GM12878 (cell line): ENCODE measurements around the gene CD96. TPM values are rescaled to one million over a fixed set of nuclear protein-coding genes. Genes with fewer than 3 reads are reported as not detected.

Experiments
- ATAC-seq: fragments of 200-7000 bp; cut with Tn5 transposase; 3 replicates; pipeline ENCODE4 v1.9.1; 2020; ENCODE audit warnings: mild to moderate bottlenecking, moderate library complexity
- BruUV-seq: library from RNA; stranded (reverse); fragments of 400-500 nt; replicated peaks from 2 replicates; lab custom pipeline; 2021; lab: Mats Ljungman, UMichigan
- CTCF ChIA-PET: fragments of 300-600 bp; sonication (Branson Sonifier 250); formaldehyde crosslinking; extraction: SDS; loops from one replicate; lab custom pipeline; 2021; ENCODE audit warnings: inconsistent platforms; lab: Yijun Ruan, JAX
- POLR2A ChIA-PET: fragments of 350-600 bp; formaldehyde crosslinking; extraction: SDS; loops from one replicate; lab custom pipeline; 2021; ENCODE audit warnings: inconsistent platforms; lab: Charles Lee
- RAD21 ChIA-PET: fragments of 300-600 bp; sonication (Branson Sonifier 250); formaldehyde crosslinking; loops from one replicate; lab custom pipeline; 2023; ENCODE audit warnings: antibody characterized with exemption; ENCODE audit not compliant: unreplicated experiment; lab: Charles Lee
- SMC1A ChIA-PET: fragments of 300-600 bp; sonication (Branson Sonifier 250); formaldehyde crosslinking; loops from one replicate; lab custom pipeline; 2023; ENCODE audit not compliant: unreplicated experiment, uncharacterized antibody; lab: Charles Lee
- DNase-seq: peaks from one replicate; pipeline ENCODE4 v3.0.0-alpha.2; 2011; ENCODE audit warnings: low read depth, low spot score
- FAIRE-seq: peaks from 3 replicates; lab custom pipeline; 2011; peaks lifted over from hg19 to GRCh38; lab: Jason Lieb, UNC
- H2AFZ ChIP-seq: 2 replicates; pipeline ENCODE4 v1.6.0; 2011; ENCODE audit warnings: low read depth, low read length, control low read depth; ENCODE audit not compliant: control insufficient read depth
- H3K27ac ChIP-seq: 2 replicates; pipeline ENCODE4 v1.5.1; 2011; ENCODE audit warnings: control low read depth; ENCODE audit not compliant: control insufficient read depth, insufficient read depth
- H3K27me3 ChIP-seq, 2 experiments: replicated peaks in 1 of 2; 2 replicates each; pipeline versions ENCODE4 v1.6.0 to v1.6.1; 2011; ENCODE audit warnings: low read length in 1 of 2; ENCODE audit not compliant: control insufficient read depth in 2 of 2, insufficient read depth in 2 of 2
- H3K36me3 ChIP-seq, 2 experiments: 2 replicates each; pipeline ENCODE4 v1.5.1; 2011; ENCODE audit warnings: low read length in 1 of 2; ENCODE audit not compliant: control insufficient read depth in 2 of 2, insufficient read depth in 2 of 2
- H3K4me1 ChIP-seq: 2 replicates; pipeline ENCODE4 v1.6.1; 2011; ENCODE audit warnings: mild to moderate bottlenecking, low read length, moderate library complexity, mixed read lengths; ENCODE audit not compliant: control insufficient read depth, insufficient read depth
- H3K4me2 ChIP-seq: 2 replicates; pipeline ENCODE4 v1.6.0; 2011; ENCODE audit warnings: control low read depth; ENCODE audit not compliant: control insufficient read depth, insufficient read depth
- H3K4me3 ChIP-seq: fragments of 200-600 bp; sonication (generic); 2 replicates; pipeline ENCODE4 v1.5.1; 2016
- H3K79me2 ChIP-seq: 2 replicates; pipeline ENCODE4 v1.6.0; 2011; ENCODE audit warnings: low read length; ENCODE audit not compliant: control insufficient read depth, insufficient read depth
- H3K9ac ChIP-seq: 2 replicates; pipeline ENCODE4 v1.8.0; 2011; ENCODE audit warnings: low read length, control low read depth, mixed read lengths; ENCODE audit not compliant: control insufficient read depth, insufficient read depth
- H3K9me3 ChIP-seq: replicated peaks from 3 replicates; pipeline ENCODE4 v1.5.1; 2011; ENCODE audit warnings: mild to moderate bottlenecking, low read length; ENCODE audit not compliant: control insufficient read depth, insufficient read depth
- H4K20me1 ChIP-seq: 2 replicates; pipeline ENCODE4 v1.6.0; 2011; ENCODE audit not compliant: control insufficient read depth, insufficient read depth
- BMI1 ChIP-seq: fragments of 450-650 bp; IDR thresholded peaks from 2 replicates; pipeline ENCODE4 v1.6.1; 2016; ENCODE audit warnings: mild to moderate bottlenecking, moderate library complexity, borderline replicate concordance
- CHD2 ChIP-seq: IDR thresholded peaks from 2 replicates; pipeline ENCODE4 v1.6.1; 2011; ENCODE audit warnings: low read depth, low read length, improper control_type of control experiment, borderline replicate concordance
- CREM ChIP-seq: IDR thresholded peaks from 2 replicates; pipeline ENCODE4 v1.6.1; 2014; ENCODE audit warnings: antibody characterized with exemption, low read depth
- EGR1 ChIP-seq, 2 experiments: IDR thresholded peaks; 1 replicate in 1 of 2; 2 replicates in 1 of 2; pipeline ENCODE4 v1.6.1; 2011 to 2012; ENCODE audit warnings: low read depth in 2 of 2, low read length in 2 of 2, borderline replicate concordance in 1 of 2, mild to moderate bottlenecking in 1 of 2, moderate library complexity in 1 of 2
- EP300 ChIP-seq, 2 experiments: fragments of 150-350 bp in 1 of 2; IDR thresholded peaks; 2 replicates each; pipeline ENCODE4 v1.6.1; 2011 to 2012; ENCODE audit warnings: low read depth in 2 of 2, low read length in 2 of 2, borderline replicate concordance in 1 of 2, improper control_type of control experiment in 1 of 2, inconsistent platforms in 1 of 2; ENCODE audit not compliant: control insufficient read depth in 1 of 2
- ESRRA ChIP-seq: IDR thresholded peaks from 2 replicates; pipeline ENCODE4 v1.6.1; 2012; ENCODE audit warnings: mild to moderate bottlenecking, low read length, improper control_type of control experiment
- IKZF1 ChIP-seq: fragments of 450-650 bp; conservative IDR thresholded peaks from 2 replicates; pipeline ENCODE4 v1.6.1; 2017; ENCODE audit warnings: antibody characterized with exemption, mild to moderate bottlenecking
- NFXL1 ChIP-seq: fragments of 450-650 bp; IDR thresholded peaks from 2 replicates; pipeline ENCODE4 v1.6.1; 2017; ENCODE audit warnings: antibody characterized with exemption, mild to moderate bottlenecking, borderline replicate concordance
- NR2C2 ChIP-seq: IDR thresholded peaks from 2 replicates; pipeline ENCODE4 v1.6.1; 2011; ENCODE audit warnings: borderline replicate concordance, low read depth; ENCODE audit not compliant: control insufficient read depth, insufficient read length
- NR2F1 ChIP-seq: fragments of 450-650 bp; conservative IDR thresholded peaks from 2 replicates; pipeline ENCODE4 v1.6.1; 2017; ENCODE audit warnings: mild to moderate bottlenecking
- RUNX3 ChIP-seq: IDR thresholded peaks from 2 replicates; pipeline ENCODE4 v1.6.1; 2012; ENCODE audit warnings: low read length, inconsistent platforms
- SIN3A ChIP-seq: IDR thresholded peaks from 2 replicates; pipeline ENCODE4 v1.6.1; 2012; ENCODE audit warnings: low read depth, low read length, improper control_type of control experiment
- SMAD5 ChIP-seq: IDR thresholded peaks from 2 replicates; pipeline ENCODE4 v1.6.1; 2016; ENCODE audit warnings: antibody characterized with exemption, low read depth
- TCF12 ChIP-seq: IDR thresholded peaks from 2 replicates; pipeline ENCODE4 v1.6.1; 2011; ENCODE audit warnings: low read depth, mild to moderate bottlenecking, low read length
- ZNF207 ChIP-seq: fragments of 450-650 bp; IDR thresholded peaks from 2 replicates; pipeline ENCODE4 v1.6.1; 2014; ENCODE audit warnings: antibody characterized with exemption, mild to moderate bottlenecking, borderline replicate concordance
- ZNF274 ChIP-seq: IDR thresholded peaks from one replicate; pipeline ENCODE4 v1.8.0; 2011; ENCODE audit not compliant: insufficient read length, insufficient read depth
- WGBS: methylation state at CpG from one replicate; pipeline ENCODE4 v1.1.6; 2016; ENCODE audit warnings: low lambda C conversion rate; ENCODE audit not compliant: insufficient replicate concordance, insufficient coverage; ENCODE audit errors: missing lambda C conversion rate; 5-methylcytosine and 5-hydroxymethylcytosine counted together
- in situ Hi-C: fragments of 300-500 bp; cut with MboI; formaldehyde crosslinking; loops from 9 replicates; pipeline ENCODE4 v1.14.3; 2018; ENCODE audit warnings: mixed read lengths
- intact Hi-C: fragments of 100-400 bp; cut with micrococcal nuclease; formaldehyde crosslinking; loops from one replicate; pipeline ENCODE4 v1.14.2; 2022; ENCODE audit not compliant: unreplicated experiment
- polyA plus RNA-seq, 11 experiments: library from polyadenylated mRNA; depleted of rRNA in 4 of 11; unstranded in 6 of 11; stranded (reverse) in 5 of 11; fragments of >200 nt; fragmentation: Nextera tagmentation in 4 of 11; fragmentation: Illumina TruSeq in 1 of 11; extraction: Ambion mirVana in 4 of 11; extraction: Trizol in 1 of 11; gene quantifications; 1 replicate in 1 of 11; 2 replicates in 10 of 11; pipeline versions ENCODE4 v1.2.1 to v1.2.3, GENCODE V29; 2011 to 2016; ENCODE audit warnings: inconsistent platforms in 2 of 11, missing spikeins in 2 of 11, low read depth in 1 of 11
- total RNA-seq, 4 experiments: library from RNA; depleted of rRNA in 3 of 4; stranded (reverse); fragments of >200 nt in 3 of 4; fragmentation: Illumina TruSeq in 1 of 4; extraction: Trizol in 1 of 4; gene quantifications; 2 replicates each; pipeline versions ENCODE4 v1.2.1 to v1.2.3, GENCODE V29; 2013 to 2021
- TF ChIP-seq, protein P1 (sequence below): IDR thresholded peaks from 2 replicates; pipeline ENCODE4 v1.6.1; 2011; ENCODE audit warnings: low read depth, mild to moderate bottlenecking, low read length, moderate library complexity, borderline replicate concordance; ENCODE audit errors: extremely low read depth

Gene CD96
- total and polyA plus RNA-seq, 10 of the 15 experiments (the other 5 are each of a cell fraction or from before 2014, with no cell fraction given), result 0.13 to 10.1 (median 0.47) TPM

DNA sequence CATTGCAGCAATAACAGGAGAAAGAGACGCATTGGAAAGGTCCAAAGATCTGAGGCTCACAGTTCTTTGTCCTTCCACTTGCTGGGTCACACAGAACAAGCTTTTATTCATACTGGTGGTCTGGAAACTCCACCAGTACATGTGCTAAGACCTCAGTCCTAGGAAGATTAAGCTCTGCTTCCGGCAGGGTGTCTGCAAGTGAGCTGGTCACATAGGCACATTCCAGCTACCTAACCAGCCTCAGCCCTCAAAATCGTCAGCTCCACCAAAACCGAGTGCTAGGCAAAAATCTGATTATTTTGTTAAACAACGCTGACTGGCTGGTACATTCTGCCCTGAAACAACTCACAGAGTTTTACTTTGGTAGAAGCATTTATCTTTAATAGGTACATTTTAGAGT lies 50.9 kb downstream of the CD96 start:
- H3K36me3 ChIP-seq, result no peaks in the 10 kb centered on the region
- ChIA-PET POLR2A (no interaction called here), CTCF (interaction anchor here (1.0 to 2.9 kb wide), 3 partner anchors 23 to 99 kb away, joined by 3 to 12 read pairs (median 5); no protein-coding TSS in a partner anchor), RAD21 (no interaction called here), SMC1A (interaction anchor here (0.7 to 0.9 kb wide), 2 partner anchors 15 to 33 kb away, joined by 3 to 6 read pairs; no protein-coding TSS in a partner anchor)
- no peak overlapping the region for H3K4me2 ChIP-seq
- intact Hi-C loops, result no loop called here
- ATAC-seq (no peak), DNase-seq (no peak), FAIRE-seq (no peak)
- no peaks in the 10 kb centered on the region for H4K20me1 ChIP-seq
- H2AFZ ChIP-seq, result no peak overlapping the region
- no peaks in the 10 kb centered on the region for H3K27me3 ChIP-seq
- no peak overlapping the region for H3K9ac ChIP-seq
- H3K27ac ChIP-seq, result no peak overlapping the region
- H3K79me2 ChIP-seq, result no peaks in the 10 kb centered on the region
- 58% methylated on average over 5 of the region's 5 CpGs for WGBS
- no peak overlapping the region for H3K4me3 ChIP-seq
- BruUV-seq, result no TSS peak
- no peaks in the 10 kb centered on the region for H3K9me3 ChIP-seq
- in situ Hi-C loops, result no loop called here
- TF ChIP-seq EGR1 (IDR thresholded peaks at IDR 0.05; ENCODE audit: borderline replicate concordance in 1 of 2, low read depth in 2 of 2, low read length in 2 of 2) (no peak), EP300 (IDR thresholded peaks at IDR 0.05; ENCODE audit: borderline replicate concordance in 1 of 2, control insufficient read depth in 1 of 2, low read depth in 2 of 2, low read length in 2 of 2) (no peak)
- no peaks in the 10 kb centered on the region for H3K4me1 ChIP-seq

DNA sequence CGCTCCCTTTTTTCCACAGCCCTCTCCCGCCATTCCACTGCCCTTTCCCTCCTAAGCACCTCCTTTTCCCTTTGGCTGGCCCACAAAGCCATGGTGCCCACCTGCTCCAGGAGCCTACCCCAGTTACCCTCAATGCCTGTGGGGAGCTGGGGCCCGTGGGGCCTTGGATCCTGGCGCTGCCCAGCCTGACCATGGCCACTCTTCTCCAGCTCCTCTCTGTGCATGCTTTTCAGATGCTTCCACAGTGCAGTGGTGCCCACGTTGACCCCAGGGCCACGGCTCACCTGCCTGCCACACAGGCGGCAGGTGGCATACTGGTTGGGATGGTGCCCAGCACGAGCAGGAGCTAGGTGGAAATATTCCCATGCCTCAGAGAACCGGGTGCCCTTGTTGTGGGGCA lies 51.7 kb downstream of the CD96 start:
- ATAC-seq (no peak; the same call in 1 of the 3 replicates), DNase-seq (no peak), FAIRE-seq (no peak)
- Histone ChIP-seq H3K9me3 (no peaks in the 10 kb centered on the region), H3K9ac (no peak overlapping the region), H2AFZ (no peak overlapping the region), H4K20me1 (no peaks in the 10 kb centered on the region), H3K4me3 (no peak overlapping the region), H3K36me3 (no peaks in the 10 kb centered on the region), H3K27me3 (no peaks in the 10 kb centered on the region), H3K4me1 (no peaks in the 10 kb centered on the region), H3K27ac (no peak overlapping the region), H3K79me2 (no peaks in the 10 kb centered on the region), H3K4me2 (no peak overlapping the region)
- WGBS, result 39% methylated on average over 9 of the region's 9 CpGs
- ChIA-PET RAD21 (interaction anchor here (1.3 kb wide), 1 partner anchor 16 kb away, joined by 4 read pairs; no protein-coding TSS in a partner anchor), CTCF (interaction anchor here (1.0 to 2.9 kb wide), 4 partner anchors 22 to 369 kb away, joined by 3 to 12 read pairs (median 4); no protein-coding TSS in a partner anchor), SMC1A (interaction anchor here (1.1 to 1.8 kb wide), 4 partner anchors 15 to 98 kb away, joined by 3 to 10 read pairs (median 6); no protein-coding TSS in a partner anchor), POLR2A (interaction anchor here (0.6 to 1.5 kb wide), 2 partner anchors 15 to 115 kb away, joined by 3 to 4 read pairs; no protein-coding TSS in a partner anchor)
- in situ Hi-C loops, result no loop called here
- intact Hi-C loops, result no loop called here
- BruUV-seq, result no TSS peak
- TF ChIP-seq IKZF1 (no peak), CREM (no peak), RUNX3 (no peak), NFXL1 (no peak), SMAD5 (no peak), CHD2 (no peak), SIN3A (no peak), BMI1 (no peak), TCF12 (no peak), ESRRA (no peak), ZNF207 (no peak), NR2F1 (no peak), NR2C2 (no peak), ZNF274 (no peak)
- TF ChIP-seq, protein P1, sequence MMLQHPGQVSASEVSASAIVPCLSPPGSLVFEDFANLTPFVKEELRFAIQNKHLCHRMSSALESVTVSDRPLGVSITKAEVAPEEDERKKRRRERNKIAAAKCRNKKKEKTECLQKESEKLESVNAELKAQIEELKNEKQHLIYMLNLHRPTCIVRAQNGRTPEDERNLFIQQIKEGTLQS, result no peak
